Right lobe of liver (tissue), 6 donors: ENCODE data around the gene PTPN3. TPM values are rescaled to one million over a fixed set of nuclear protein-coding genes. Genes with fewer than 3 reads are reported as not detected.

Experiments
- ATAC-seq, 4 donors: fragments of 200-7000 bp; cut with Tn5 transposase; one replicate each; pipeline ENCODE4 v1.9.1; 2020; ENCODE audit warnings: mild to moderate bottlenecking in 4 of 4, moderate library complexity in 4 of 4
- DNase-seq, 3 donors: peaks; one replicate each; pipeline ENCODE4 v3.0.0-alpha.2; 2020
- H3K27ac ChIP-seq, 3 donors: fragments of 200-600 bp; one replicate each; pipeline ENCODE4 v1.8.0; 2022
- H3K27me3 ChIP-seq, 2 donors: fragments of 200-600 bp; one replicate each; pipeline ENCODE4 v1.8.0; 2022
- H3K36me3 ChIP-seq, 4 donors: fragments of 200-600 bp; sonication (generic) in 1 of 4; one replicate each; pipeline versions ENCODE4 v1.5.1 to v1.8.0; 2017 to 2022; ENCODE audit warnings: control low read depth in 1 of 4
- H3K4me1 ChIP-seq, 4 donors: fragments of 200-600 bp; sonication (generic) in 1 of 4; one replicate each; pipeline versions ENCODE4 v1.5.1 to v1.8.0; 2017 to 2022; ENCODE audit warnings: control low read depth in 1 of 4
- H3K4me3 ChIP-seq, 3 donors: fragments of 200-600 bp; one replicate each; pipeline ENCODE4 v1.8.0; 2022
- H3K9me3 ChIP-seq, 4 donors: fragments of 200-600 bp; sonication (generic) in 1 of 4; one replicate each; pipeline versions ENCODE4 v1.5.1 to v1.8.0; 2017 to 2022; ENCODE audit warnings: control low read depth in 1 of 4
- CTCF ChIP-seq, 4 donors: fragments of 200-600 bp in 3 of 4; fragments of 450-650 bp in 1 of 4; IDR thresholded peaks; one replicate each; pipeline versions ENCODE4 v1.5.1 to v1.8.0; 2016 to 2022; ENCODE audit warnings: antibody characterized with exemption in 4 of 4, mild to moderate bottlenecking in 2 of 4
- POLR2A ChIP-seq: fragments of 450-650 bp; IDR thresholded peaks from one replicate; pipeline ENCODE4 v1.6.1; 2017; ENCODE audit warnings: antibody characterized with exemption, mild to moderate bottlenecking
- WGBS: methylation state at CpG from one replicate; pipeline ENCODE4 v1.1.6; 2018; ENCODE audit warnings: low coverage, low lambda C conversion rate; ENCODE audit not compliant: insufficient coverage; ENCODE audit errors: missing lambda C conversion rate; 5-methylcytosine and 5-hydroxymethylcytosine counted together
- intact Hi-C, 2 donors: fragments of 100-400 bp; cut with DNase I; formaldehyde crosslinking; loops; one replicate each; pipeline versions ENCODE4 v1.11.2 to v1.14.1; 2022
- total RNA-seq, 6 experiments: library from RNA; depleted of rRNA in 2 of 6; stranded (reverse); fragments of >200 nt in 2 of 6; fragmentation: NEBNext Ultra II Directional in 3 of 6; extraction: Animal tissue kit (Norgen Biotek cat#: 25700) in 3 of 6; gene quantifications; one replicate each; pipeline versions ENCODE4 v1.1.0 to v1.2.4, GENCODE V29; 2016 to 2023
- donor health status: DM: no; HTN: yes; CAD: no.
- donor health status: DM: no; HTN: no; CAD: no.
- donor health status: DM: no; HTN: no; CAD: no.
- donor health status: DM: no; HTN: yes; CAD: no.
- donor health status: DM: no; HTN: yes; CAD: no.

Gene PTPN3
- total RNA-seq, 6 experiments from 2014 or later = 15.0 to 33.3 (median 30.0) TPM

GRCh38 chr9:109403766-109404320 is 94.3 kb downstream of the PTPN3 start:
- intact Hi-C loops = no loop called here
- 71% methylated on average over 5 of the region's 5 CpGs for WGBS
- H3K36me3 ChIP-seq = peaks cover 0 to 89% (median 44%) of the 10 kb centered on the region in 4 donors
- no peak for TF ChIP-seq CTCF (IDR thresholded peaks at IDR 0.05)
- no peak for TF ChIP-seq POLR2A
- H3K27ac ChIP-seq = no peak overlapping the region
- no peaks in the 10 kb centered on the region for H3K27me3 ChIP-seq
- no peak for ATAC-seq
- no peaks in the 10 kb centered on the region for H3K9me3 ChIP-seq
- no peak for DNase-seq
- H3K4me3 ChIP-seq = no peak overlapping the region
- H3K4me1 ChIP-seq = no peaks in the 10 kb centered on the region

GRCh38 chr9:109403116-109403515 is 95.0 kb downstream of the PTPN3 start:
- TF ChIP-seq POLR2A = no peak
- no peak for TF ChIP-seq CTCF (IDR thresholded peaks at IDR 0.05)
- intact Hi-C loops = no loop called here
- H3K36me3 ChIP-seq = peaks cover 0 to 91% (median 44%) of the 10 kb centered on the region in 4 donors

GRCh38 chr9:109401990-109402318 is 96.2 kb downstream of the PTPN3 start:
- Histone ChIP-seq H3K4me1 (no peaks in the 10 kb centered on the region), H3K9me3 (no peaks in the 10 kb centered on the region), H3K36me3 (peaks cover 0 to 83% (median 39%) of the 10 kb centered on the region in 4 donors), H3K27ac (no peak overlapping the region), H3K27me3 (no peaks in the 10 kb centered on the region), H3K4me3 (no peak overlapping the region)
- DNase-seq = no peak
- no peak for TF ChIP-seq CTCF (IDR thresholded peaks at IDR 0.05)
- no peak for TF ChIP-seq POLR2A
- intact Hi-C loops = no loop called here
- no peak for ATAC-seq
- WGBS = 40% methylated on average over 4 of the region's 4 CpGs

More at GRCh38 chr9:109403116-109403515, 95.0 kb downstream of the PTPN3 start:
- ATAC-seq = no peak
- Histone ChIP-seq H3K4me3 (no peak overlapping the region), H3K4me1 (no peaks in the 10 kb centered on the region), H3K27me3 (no peaks in the 10 kb centered on the region), H3K27ac (no peak overlapping the region), H3K9me3 (no peaks in the 10 kb centered on the region)
- WGBS = 64% methylated on average over 1 of the region's 2 CpGs
- DNase-seq = no peak

GRCh38 chr9:109401169-109401989 is 96.7 kb downstream of the PTPN3 start:
- no peak for DNase-seq

More at GRCh38 chr9:109401169-109401989, 96.7 kb downstream of the PTPN3 start:
- intact Hi-C loops = no loop called here
- peak; percentile 46 to 61 (median 56) for ATAC-seq
- 66% methylated on average over 9 of the region's 13 CpGs for WGBS
- Histone ChIP-seq H3K27me3 (no peaks in the 10 kb centered on the region), H3K36me3 (peaks cover 0 to 80% (median 37%) of the 10 kb centered on the region in 4 donors), H3K27ac (no peak overlapping the region), H3K4me1 (no peaks in the 10 kb centered on the region), H3K9me3 (no peaks in the 10 kb centered on the region), H3K4me3 (no peak overlapping the region)
- TF ChIP-seq CTCF (IDR thresholded peaks at IDR 0.05) (peak; percentile 31 to 64 (median 50)), POLR2A (no peak)
